ENCODE data around the gene HOXD9.

DNA sequence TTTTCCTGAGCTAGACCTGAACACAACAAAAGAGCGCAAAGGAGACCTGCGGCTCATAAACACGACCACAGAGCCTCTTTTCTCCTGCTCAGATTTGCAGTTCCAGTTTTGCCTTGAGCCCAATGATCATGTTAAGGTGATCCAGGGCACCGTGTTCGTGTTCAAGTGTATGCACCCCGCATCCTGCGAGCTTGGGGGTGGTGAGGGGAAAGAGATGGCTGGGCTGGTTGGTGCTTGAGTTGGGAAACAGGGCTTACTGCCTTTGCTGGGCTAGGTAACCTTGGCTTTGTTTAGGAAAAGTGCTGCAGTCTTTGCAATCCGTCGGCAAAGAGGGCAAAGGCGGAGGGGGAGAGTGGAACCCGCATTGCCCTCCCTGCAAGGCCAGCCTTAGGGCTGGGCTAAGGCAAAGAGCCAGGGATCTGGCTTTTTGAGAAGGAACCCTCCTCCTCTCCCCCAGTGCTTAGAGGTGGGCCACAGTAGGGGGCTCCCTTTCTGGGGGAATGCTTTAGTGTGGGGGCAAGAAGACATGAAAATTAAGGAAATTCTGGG, 4.6 kb upstream of the HOXD9 start:
- TF ChIP-seq, protein P1, sequence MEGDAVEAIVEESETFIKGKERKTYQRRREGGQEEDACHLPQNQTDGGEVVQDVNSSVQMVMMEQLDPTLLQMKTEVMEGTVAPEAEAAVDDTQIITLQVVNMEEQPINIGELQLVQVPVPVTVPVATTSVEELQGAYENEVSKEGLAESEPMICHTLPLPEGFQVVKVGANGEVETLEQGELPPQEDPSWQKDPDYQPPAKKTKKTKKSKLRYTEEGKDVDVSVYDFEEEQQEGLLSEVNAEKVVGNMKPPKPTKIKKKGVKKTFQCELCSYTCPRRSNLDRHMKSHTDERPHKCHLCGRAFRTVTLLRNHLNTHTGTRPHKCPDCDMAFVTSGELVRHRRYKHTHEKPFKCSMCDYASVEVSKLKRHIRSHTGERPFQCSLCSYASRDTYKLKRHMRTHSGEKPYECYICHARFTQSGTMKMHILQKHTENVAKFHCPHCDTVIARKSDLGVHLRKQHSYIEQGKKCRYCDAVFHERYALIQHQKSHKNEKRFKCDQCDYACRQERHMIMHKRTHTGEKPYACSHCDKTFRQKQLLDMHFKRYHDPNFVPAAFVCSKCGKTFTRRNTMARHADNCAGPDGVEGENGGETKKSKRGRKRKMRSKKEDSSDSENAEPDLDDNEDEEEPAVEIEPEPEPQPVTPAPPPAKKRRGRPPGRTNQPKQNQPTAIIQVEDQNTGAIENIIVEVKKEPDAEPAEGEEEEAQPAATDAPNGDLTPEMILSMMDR (IDR thresholded peaks at IDR 0.05) = no peak
- no peak for TF ChIP-seq POLR2A (IDR thresholded peaks at IDR 0.05)

All from testis (tissue), 2 donors.